Ishikawa (cell line): ENCODE measurements around the gene INTS6L.

Source experiments
- CEBPB ChIP-seq: IDR thresholded peaks from 2 replicates; pipeline ENCODE4 v1.6.1; 2012
- CREB1 ChIP-seq: IDR thresholded peaks from 2 replicates; pipeline ENCODE4 v1.6.1; 2012; ENCODE audit warnings: low read depth
- EGR1 ChIP-seq: IDR thresholded peaks from 2 replicates; pipeline ENCODE4 v1.6.1; 2012
- EP300 ChIP-seq: IDR thresholded peaks from 2 replicates; pipeline ENCODE4 v1.6.1; 2012; ENCODE audit warnings: borderline replicate concordance
- FOXM1 ChIP-seq: IDR thresholded peaks from 2 replicates; pipeline ENCODE4 v1.6.1; 2012; ENCODE audit warnings: low read depth, borderline replicate concordance
- MAX ChIP-seq: IDR thresholded peaks from 2 replicates; pipeline ENCODE4 v1.6.1; 2012
- NFIC ChIP-seq: IDR thresholded peaks from 2 replicates; pipeline ENCODE4 v1.6.1; 2012
- RAD21 ChIP-seq: IDR thresholded peaks from 2 replicates; pipeline ENCODE4 v1.6.1; 2012; ENCODE audit warnings: low read depth
- REST ChIP-seq: IDR thresholded peaks from 2 replicates; pipeline ENCODE4 v1.6.1; 2012; ENCODE audit warnings: low read depth, mild to moderate bottlenecking
- TAF1 ChIP-seq: IDR thresholded peaks from 2 replicates; pipeline ENCODE4 v1.6.1; 2012; ENCODE audit warnings: low read depth, mild to moderate bottlenecking
- TCF12 ChIP-seq: IDR thresholded peaks from 2 replicates; pipeline ENCODE4 v1.6.1; 2012; ENCODE audit warnings: low read depth
- TEAD4 ChIP-seq: IDR thresholded peaks from 2 replicates; pipeline ENCODE4 v1.6.1; 2012
- USF1 ChIP-seq: IDR thresholded peaks from 2 replicates; pipeline ENCODE4 v1.6.1; 2012
- YY1 ChIP-seq: IDR thresholded peaks from 2 replicates; pipeline ENCODE4 v1.6.1; 2012; ENCODE audit warnings: low read depth
- ZBTB7A ChIP-seq: IDR thresholded peaks from 2 replicates; pipeline ENCODE4 v1.6.1; 2012; ENCODE audit warnings: low read depth

Gene INTS6L

GRCh38 chrX:135543172-135543571 is 22.7 kb downstream of the INTS6L start:
- TF ChIP-seq NFIC (no peak), TEAD4 (no peak), TAF1 (no peak), TCF12 (no peak), YY1 (no peak), MAX (no peak), RAD21 (no peak), ZBTB7A (no peak), CEBPB (no peak), REST (no peak), USF1 (no peak), EGR1 (no peak), FOXM1 (no peak), EP300 (no peak)

- no peak for TF ChIP-seq EGR1
- no peak for TF ChIP-seq CEBPB
- no peak for TF ChIP-seq EP300
- no peak for TF ChIP-seq USF1
- no peak for TF ChIP-seq ZBTB7A
- TF ChIP-seq YY1 = no peak
- TF ChIP-seq RAD21 = peak; percentile 14; the same call in 1 of the 2 replicates
Measured at GRCh38 chrX:135543924-135544323, 23.5 kb downstream of the INTS6L start.

- no peak for TF ChIP-seq EGR1
- TF ChIP-seq REST = no peak
- no peak for TF ChIP-seq TEAD4
- TF ChIP-seq TCF12 = no peak
- no peak for TF ChIP-seq NFIC
- no peak for TF ChIP-seq RAD21
Measured at GRCh38 chrX:135544338-135544948, 24.0 kb downstream of the INTS6L start.

GRCh38 chrX:135547767-135548166 is 27.3 kb downstream of the INTS6L start:
- TF ChIP-seq RAD21 = no peak
- no peak for TF ChIP-seq YY1
- TF ChIP-seq TEAD4 = no peak
- no peak for TF ChIP-seq NFIC
- TF ChIP-seq CREB1 = no peak
- TF ChIP-seq REST = no peak
- TF ChIP-seq EP300 = no peak
- no peak for TF ChIP-seq MAX
- no peak for TF ChIP-seq USF1
- no peak for TF ChIP-seq ZBTB7A
- TF ChIP-seq FOXM1 = no peak
- TF ChIP-seq TCF12 = no peak
- no peak for TF ChIP-seq EGR1
- TF ChIP-seq CEBPB = no peak

- TF ChIP-seq FOXM1 = no peak
- TF ChIP-seq EP300 = no peak
- no peak for TF ChIP-seq NFIC
- no peak for TF ChIP-seq CREB1
- no peak for TF ChIP-seq TAF1
Measured at GRCh38 chrX:135549519-135549918, 29.1 kb downstream of the INTS6L start.
